GM10266 (cell line): ENCODE measurements around the gene MCF2L.

ENCODE experiments used
- DNase-seq: peaks from one replicate; pipeline ENCODE4 v3.0.0; 2012; ENCODE audit errors: extremely low spot score
- CTCF ChIP-seq: IDR thresholded peaks from 2 replicates; pipeline ENCODE4 v1.5.1; 2012; ENCODE audit warnings: mild to moderate bottlenecking, low read depth; ENCODE audit not compliant: control insufficient read depth, insufficient read depth; ENCODE audit errors: missing control alignments

Gene MCF2L

GRCh38 chr13:113044391-113045114, 75.5 kb downstream of the MCF2L start:
- no peak for DNase-seq
- no peak for TF ChIP-seq CTCF

GRCh38 chr13:113045251-113046127, 76.5 kb downstream of the MCF2L start:
- TF ChIP-seq CTCF, result no peak
- no peak for DNase-seq

- no peak for TF ChIP-seq CTCF
- no peak for DNase-seq
Observed at GRCh38 chr13:113046128-113046882, 77.3 kb downstream of the MCF2L start.

GRCh38 chr13:113046883-113047244, 77.8 kb downstream of the MCF2L start:
- TF ChIP-seq CTCF, result no peak
- DNase-seq, result no peak

GRCh38 chr13:113047587-113047986, 78.6 kb downstream of the MCF2L start:
- TF ChIP-seq CTCF, result no peak
- DNase-seq, result no peak

- no peak for TF ChIP-seq CTCF
- DNase-seq, result no peak
Observed at GRCh38 chr13:113048766-113049165, 79.8 kb downstream of the MCF2L start.
